EH (cell line): ENCODE measurements around the gene PSMD2.
A peak's percentile ranks its signal among the peaks of the same experiment; 100 is the strongest.
"Not testable (repeated sequence)": the region's sequence is repeated elsewhere in the genome, so short reads cannot be mapped to it uniquely, and the experiment has no call there.

Experiments
- DNase-seq: peaks from one replicate; pipeline ENCODE4 v3.0.0-alpha.2; 2015; ENCODE audit warnings: low read depth

PSMD2 gene

DNA sequence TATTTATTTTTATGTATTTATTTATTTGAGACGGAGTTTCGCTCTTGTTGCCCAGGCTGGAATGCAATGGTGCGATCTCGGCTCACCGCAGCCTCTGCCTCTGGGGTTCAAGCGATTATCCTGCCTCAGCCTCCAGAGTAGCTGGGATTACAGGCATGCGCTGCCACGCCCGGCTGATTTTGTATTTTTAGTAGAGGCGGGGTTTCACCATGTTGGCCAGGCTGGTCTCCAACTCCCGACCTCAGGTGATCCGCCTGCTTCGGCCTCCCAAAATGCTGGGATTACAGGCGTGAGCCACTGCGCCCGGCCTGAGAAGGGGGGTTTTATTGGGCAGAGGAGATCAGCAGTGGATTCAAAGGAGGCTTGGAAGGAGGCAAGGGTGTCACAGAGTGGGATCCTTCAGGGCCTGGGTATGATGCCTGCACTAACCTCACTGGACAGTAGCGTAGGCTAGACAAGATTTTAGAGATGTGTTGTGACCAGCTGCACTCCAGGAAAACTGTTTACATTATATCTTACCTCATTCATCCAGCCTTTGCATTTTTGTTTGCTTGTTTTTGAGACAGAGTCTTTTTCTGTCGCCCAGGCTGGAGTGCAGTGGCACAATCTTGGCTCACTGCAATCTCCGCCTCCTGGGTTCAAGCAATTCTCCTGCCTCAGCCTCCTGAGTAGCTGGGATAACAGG lies 40.6 kb downstream of the PSMD2 start:
- DNase-seq: not testable (repeated sequence)

DNA sequence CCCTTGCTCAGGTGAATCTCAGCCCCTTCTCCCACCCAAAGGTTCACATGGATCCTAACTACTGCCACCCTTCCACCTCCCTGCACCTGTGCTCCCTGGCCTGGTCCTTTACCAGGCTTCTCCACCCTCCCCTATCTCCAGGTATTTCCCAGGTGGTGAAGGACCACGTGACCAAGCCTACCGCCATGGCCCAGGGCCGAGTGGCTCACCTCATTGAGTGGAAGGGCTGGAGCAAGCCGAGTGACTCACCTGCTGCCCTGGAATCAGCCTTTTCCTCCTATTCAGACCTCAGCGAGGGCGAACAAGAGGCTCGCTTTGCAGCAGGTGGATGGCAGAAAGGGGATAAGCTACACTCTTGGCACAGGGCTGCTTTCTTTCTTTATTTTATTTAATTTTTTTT lies 42.9 kb downstream of the PSMD2 start:
- DNase-seq: no peak

GRCh38 chr3:184343200-184343876 lies 44.3 kb downstream of the PSMD2 start:
- DNase-seq: peak; percentile 41

DNA sequence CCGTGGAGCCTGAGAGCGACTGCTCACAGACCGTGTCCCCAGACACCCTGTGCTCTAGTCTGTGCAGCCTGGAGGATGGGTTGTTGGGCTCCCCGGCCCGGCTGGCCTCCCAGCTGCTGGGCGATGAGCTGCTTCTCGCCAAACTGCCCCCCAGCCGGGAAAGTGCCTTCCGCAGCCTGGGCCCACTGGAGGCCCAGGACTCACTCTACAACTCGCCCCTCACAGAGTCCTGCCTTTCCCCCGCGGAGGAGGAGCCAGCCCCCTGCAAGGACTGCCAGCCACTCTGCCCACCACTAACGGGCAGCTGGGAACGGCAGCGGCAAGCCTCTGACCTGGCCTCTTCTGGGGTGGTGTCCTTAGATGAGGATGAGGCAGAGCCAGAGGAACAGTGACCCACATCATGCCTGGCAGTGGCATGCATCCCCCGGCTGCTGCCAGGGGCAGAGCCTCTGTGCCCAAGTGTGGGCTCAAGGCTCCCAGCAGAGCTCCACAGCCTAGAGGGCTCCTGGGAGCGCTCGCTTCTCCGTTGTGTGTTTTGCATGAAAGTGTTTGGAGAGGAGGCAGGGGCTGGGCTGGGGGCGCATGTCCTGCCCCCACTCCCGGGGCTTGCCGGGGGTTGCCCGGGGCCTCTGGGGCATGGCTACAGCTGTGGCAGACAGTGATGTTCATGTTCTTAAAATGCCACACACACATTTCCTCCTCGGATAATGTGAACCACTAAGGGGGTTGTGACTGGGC lies 45.7 kb downstream of the PSMD2 start:
- DNase-seq: no peak

DNA sequence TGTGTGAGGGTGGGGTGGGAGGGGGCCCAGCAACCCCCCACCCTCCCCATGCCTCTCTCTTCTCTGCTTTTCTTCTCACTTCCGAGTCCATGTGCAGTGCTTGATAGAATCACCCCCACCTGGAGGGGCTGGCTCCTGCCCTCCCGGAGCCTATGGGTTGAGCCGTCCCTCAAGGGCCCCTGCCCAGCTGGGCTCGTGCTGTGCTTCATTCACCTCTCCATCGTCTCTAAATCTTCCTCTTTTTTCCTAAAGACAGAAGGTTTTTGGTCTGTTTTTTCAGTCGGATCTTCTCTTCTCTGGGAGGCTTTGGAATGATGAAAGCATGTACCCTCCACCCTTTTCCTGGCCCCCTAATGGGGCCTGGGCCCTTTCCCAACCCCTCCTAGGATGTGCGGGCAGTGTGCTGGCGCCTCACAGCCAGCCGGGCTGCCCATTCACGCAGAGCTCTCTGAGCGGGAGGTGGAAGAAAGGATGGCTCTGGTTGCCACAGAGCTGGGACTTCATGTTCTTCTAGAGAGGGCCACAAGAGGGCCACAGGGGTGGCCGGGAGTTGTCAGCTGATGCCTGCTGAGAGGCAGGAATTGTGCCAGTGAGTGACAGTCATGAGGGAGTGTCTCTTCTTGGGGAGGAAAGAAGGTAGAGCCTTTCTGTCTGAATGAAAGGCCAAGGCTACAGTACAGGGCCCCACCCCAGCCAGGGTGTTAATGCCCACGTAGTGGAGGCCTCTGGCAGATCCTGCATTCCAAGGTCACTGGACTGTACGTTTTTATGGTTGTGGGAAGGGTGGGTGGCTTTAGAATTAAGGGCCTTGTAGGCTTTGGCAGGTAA lies 46.5 kb downstream of the PSMD2 start:
- DNase-seq: peak; percentile 81

DNA sequence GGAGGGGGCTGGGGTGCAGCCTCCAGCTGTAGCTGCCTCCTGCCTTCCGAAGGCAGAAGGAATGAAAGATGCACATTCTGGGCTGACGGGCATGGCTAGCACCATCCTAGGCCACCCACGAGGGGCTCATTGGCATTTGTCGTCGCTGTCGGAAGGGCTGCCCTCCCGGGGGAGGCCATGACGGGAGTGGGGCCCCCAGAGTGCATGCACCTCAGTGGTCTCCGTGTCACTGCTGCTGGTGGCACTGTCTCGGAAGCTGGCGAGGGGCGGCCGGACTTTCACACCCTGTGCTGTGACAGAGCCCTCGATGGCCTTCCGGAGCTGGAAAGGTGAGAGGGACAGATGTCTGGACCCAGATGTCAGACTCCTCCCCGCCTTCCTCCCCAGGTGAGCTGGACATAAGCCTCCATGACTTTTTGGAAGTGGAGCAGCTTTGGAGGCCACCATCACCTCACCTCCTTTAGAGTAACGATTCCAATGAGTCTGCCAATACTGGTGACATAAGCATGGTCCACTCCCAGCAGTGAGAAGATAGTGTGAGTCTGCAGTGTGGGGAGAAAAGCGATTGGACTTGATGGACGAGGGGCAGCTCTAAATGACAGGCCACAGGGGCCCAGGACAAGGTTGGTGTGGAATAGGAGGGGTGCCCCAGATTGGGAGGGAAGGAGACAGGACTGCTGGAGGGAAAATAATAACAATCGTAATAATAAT lies 47.6 kb downstream of the PSMD2 start:
- no peak for DNase-seq

DNA sequence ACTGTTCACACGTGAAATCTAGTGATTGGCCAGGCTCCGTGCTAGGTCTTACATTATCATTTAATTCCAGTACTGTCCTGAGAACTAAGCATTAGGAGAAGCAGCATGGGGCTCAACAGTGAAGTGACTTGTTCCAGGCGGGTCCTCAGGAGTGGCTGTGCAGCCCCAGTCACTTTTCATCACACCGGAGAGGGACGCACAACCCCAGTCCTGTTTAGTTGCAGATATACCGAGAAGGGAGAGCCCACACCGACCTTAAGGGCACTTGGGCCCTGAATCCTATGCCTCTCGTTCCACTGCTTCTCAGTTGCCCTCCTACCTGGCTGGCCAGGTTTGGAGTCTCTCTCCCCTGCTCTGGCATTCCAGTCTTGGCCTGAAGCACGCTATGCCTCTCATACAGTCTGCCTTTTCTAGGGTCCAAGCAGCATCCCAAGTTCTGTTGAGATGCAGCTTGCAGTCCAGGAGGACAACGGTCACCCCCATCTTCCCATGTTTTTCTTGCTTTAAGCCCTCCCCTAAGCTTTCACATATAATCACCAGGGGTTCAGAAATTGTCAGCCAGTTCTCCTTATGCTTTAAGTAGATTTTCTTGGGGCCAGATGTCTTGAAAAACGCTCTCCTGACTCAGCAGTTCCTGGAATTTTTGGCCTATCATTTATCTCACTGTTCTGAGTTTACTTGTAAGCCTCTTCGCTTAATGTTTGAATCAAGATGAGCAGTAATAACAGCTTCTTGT lies 48.4 kb downstream of the PSMD2 start:
- DNase-seq: no peak

GRCh38 chr3:184348057-184348382 lies 49.0 kb downstream of the PSMD2 start:
- no peak for DNase-seq

GRCh38 chr3:184349563-184350470 lies 50.8 kb downstream of the PSMD2 start:
- DNase-seq: no peak

GRCh38 chr3:184350618-184351017 lies 51.6 kb downstream of the PSMD2 start:
- DNase-seq: no peak

DNA sequence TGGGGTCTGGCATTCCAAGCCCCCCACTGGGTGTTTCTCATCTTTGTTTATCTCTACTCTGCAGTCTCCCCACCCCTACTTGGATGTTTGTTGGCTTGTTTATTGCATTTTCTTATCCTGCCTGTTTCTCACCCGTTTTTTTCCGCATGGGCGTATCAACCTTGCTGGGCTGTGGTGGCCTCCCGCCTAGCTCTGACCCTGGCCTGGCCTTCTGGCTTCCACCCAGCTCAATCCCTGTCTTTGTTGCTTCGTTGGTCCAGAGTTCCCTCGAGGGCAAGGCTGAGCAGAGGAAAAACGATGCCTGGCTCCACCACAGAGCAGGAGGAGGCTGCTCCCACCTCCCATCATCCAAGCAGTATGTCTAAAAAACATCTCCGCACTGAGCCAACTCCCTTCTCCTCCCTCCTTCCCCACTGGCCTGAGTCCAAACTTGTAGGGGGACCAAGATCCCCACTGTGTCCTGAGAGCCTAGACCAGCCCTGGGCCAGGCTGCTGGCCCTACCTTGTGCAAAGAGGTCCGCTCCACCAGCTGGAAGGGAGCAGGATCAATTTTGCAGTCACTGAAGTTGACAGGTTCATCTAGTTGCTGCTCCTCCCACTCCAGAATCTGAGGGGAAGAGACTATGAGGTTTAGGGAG lies 52.6 kb downstream of the PSMD2 start:
- DNase-seq: no peak

GRCh38 chr3:184352149-184352785 lies 53.2 kb downstream of the PSMD2 start:
- DNase-seq: no peak

GRCh38 chr3:184352897-184353545 lies 54.0 kb downstream of the PSMD2 start:
- DNase-seq: no peak

DNA sequence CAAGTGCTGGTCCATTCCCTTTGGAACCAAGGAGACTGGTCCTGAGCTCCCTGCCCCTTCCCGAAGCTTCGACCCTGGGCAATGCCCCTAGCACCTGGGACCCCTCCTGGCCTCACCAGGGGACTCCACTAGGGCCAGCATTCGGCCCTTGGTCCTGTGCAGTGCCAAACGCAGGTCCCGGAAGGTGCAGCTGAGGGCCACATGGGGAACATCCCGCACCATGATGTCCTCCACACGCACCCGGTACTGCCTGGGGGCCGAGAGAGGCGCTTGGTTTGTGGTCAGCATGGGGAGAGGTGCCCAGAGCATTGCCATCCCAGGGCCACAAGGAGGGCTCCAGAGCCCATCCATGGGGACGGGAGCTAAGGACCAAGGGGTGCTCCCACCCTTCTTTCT lies 54.5 kb downstream of the PSMD2 start:
- DNase-seq: no peak

GRCh38 chr3:184354121-184354728 lies 55.2 kb downstream of the PSMD2 start:
- peak; percentile 43 for DNase-seq

DNA sequence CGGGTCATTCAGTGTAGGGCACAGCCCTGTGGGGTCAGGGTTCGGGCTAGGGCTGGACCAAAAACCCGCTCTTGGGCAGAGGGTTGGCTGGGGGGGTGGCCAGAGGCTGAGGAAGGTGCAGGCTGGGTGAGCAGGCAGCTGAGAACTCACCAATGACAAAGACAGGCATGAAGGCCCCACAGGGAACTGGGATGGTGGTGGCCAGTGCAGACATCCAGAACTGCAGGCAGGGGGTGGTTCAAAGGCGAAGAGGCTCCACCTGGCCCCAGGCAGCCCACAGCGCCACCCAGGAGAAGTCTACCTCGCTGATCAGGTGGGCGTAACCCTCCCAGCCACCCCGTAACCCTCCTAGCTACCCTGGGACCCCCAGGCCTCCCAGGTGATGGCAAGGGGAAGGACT lies 55.7 kb downstream of the PSMD2 start:
- DNase-seq: no peak

GRCh38 chr3:184355261-184356040 lies 56.4 kb downstream of the PSMD2 start:
- no peak for DNase-seq
